HG03196 (cell line): ENCODE measurements around the gene DENND2C.

Source experiments
- ATAC-seq: cut with Tn5 transposase; IDR thresholded peaks from one replicate; pipeline ENCODE4 v1.9.1; 2021; ENCODE audit not compliant: unreplicated experiment

Gene DENND2C

DNA sequence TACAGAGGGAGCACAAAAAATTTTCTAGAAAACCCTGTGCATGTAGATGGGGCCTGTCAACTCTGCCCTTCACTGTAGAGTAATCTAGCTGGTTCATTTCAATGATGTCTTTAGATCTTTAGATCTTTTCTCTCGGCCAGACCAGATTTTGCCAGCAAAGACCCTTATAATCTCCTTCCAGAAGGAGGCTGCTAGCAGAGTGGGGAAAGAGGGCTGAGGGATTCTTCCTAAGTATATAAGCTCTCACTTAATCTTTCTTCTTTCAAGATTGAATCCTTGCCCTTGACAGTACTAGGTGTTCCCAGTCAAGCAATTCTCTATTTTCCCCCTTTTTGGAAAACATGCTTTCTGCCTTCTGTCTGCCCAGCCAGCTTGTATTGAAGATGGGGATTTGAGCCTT lies 122.8 kb downstream of the DENND2C start:
- ATAC-seq: no peak

DNA sequence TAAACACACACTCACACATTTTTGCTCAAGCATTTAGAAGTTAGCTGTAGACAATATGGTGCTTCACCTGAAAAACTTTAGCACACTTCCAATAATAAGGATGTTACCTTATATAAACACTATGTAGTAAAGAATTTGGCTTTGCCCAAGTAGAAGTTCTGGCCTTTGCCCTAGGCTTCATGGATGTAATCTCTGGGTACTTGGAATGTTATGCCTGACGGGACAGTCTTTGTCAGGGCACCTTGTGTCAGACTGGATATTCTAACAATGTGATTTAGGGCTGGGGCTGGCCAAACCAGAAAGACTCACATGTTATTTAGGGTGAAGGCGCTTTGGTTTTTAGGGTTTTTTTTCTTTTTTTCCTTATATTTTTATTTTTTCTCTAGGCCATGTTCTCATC lies 124.1 kb downstream of the DENND2C start:
- ATAC-seq: no peak

DNA sequence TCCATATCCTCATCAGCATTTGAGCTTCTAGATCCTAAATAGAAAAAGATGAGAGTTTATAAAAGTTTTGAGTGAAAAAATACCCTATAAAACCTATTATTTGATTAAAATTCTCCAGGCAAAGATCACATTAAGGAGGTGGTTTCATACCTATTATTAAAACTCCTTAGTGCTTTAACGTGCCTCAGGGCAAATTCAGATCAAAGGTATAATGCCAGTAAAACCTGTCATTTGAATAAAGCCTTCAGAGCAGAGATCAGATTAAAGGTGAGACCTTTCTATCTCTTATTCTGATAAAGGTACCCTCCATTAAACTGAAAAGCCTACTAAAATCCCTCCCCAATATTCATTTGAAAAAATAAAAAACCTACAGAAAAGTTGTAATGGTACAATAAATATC lies 124.5 kb downstream of the DENND2C start:
- no peak for ATAC-seq

DNA sequence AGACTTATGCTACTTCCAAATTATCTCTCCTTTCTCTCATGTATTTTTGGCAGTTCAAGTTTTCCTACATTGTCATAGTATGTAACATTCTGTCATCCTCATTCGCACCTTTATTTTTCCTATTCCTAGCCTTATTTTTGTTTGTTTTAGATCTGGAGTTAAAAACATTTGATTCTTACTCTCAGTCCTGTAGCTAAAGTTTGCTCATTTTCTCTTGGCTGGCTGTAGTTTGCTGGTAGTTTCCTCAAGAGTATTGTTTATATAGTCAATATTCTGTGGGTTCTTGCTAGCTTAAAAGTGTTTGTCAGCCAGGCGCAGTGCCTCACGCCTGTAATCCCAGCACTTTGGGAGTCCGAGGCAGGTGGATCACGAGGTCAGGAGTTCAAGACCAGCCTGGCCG lies 129.0 kb downstream of the DENND2C start:
- ATAC-seq: no peak

DNA sequence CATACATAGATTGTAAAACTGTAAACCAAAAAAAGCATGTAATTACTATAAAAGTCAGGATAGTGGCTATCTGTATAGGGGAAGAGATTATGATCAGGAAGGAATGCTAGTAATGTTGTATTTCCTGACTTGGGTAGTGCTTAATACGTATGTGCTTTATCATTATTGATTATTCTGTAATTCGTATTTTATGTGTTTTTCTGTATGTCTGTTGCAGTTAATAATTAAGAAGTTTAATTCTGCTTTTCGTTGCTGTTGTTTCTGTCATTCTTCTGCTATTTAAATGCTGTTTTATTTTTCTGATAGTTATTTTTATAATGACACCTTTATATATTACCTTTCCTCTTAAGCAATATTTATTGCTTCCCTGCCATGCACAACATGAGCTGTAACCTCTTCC lies 129.6 kb downstream of the DENND2C start:
- no peak for ATAC-seq

DNA sequence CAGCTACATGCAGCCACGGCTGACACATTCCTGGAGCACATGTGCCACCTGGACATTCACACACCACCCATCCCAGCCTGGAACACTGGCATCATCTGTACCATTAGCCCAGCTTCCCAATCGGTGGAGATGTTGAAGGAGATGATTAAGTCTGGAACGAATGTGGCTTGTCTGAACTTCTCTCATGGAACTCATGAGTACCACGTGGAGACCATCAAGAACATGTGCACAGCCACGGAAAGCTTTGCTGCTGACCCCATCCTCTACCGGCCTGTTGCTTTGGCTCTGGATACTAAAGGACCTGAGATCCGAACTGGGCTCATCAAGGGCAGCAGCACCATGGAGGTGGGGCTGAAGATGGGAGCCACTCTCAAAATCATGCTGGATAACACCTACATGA lies 133.8 kb downstream of the DENND2C start:
- ATAC-seq: no peak

DNA sequence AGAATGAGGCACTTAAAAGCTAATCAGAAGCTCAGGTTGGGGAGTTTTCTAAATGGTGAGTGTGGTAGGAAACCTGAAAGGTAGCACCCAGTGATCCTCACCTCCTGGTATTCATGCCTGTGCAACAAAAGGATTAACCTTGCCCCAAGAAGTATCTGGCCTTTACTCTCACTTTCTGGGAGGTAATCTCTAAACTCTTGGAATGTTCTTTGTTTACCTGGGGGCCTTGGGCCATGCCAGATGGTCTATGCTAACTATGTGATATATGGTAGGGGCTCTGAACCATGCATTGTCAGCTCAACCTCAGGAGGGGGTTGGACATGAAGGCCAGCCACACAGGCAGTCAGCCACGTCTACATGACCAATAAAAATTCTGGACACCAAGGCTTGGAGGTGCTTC lies 134.4 kb downstream of the DENND2C start:
- ATAC-seq: no peak
